LNCaP clone FGC (cell line): ENCODE results near the gene TRIP4.

Experiments used
- DNase-seq: peaks from one replicate; pipeline ENCODE4 v3.0.0-alpha.2; 2011; ENCODE audit warnings: low read depth
- H3K4me3 ChIP-seq: 2 replicates; pipeline ENCODE4 v1.5.1; 2011; ENCODE audit warnings: mild to moderate bottlenecking, low read depth, low read length, control low read depth
- TF ChIP-seq, protein P1 (sequence below): IDR thresholded peaks from 2 replicates; pipeline ENCODE4 v1.5.1; 2012; ENCODE audit warnings: mild to moderate bottlenecking; ENCODE audit not compliant: control insufficient read depth, insufficient read depth; ENCODE audit errors: extremely low read depth

TRIP4 gene

DNA sequence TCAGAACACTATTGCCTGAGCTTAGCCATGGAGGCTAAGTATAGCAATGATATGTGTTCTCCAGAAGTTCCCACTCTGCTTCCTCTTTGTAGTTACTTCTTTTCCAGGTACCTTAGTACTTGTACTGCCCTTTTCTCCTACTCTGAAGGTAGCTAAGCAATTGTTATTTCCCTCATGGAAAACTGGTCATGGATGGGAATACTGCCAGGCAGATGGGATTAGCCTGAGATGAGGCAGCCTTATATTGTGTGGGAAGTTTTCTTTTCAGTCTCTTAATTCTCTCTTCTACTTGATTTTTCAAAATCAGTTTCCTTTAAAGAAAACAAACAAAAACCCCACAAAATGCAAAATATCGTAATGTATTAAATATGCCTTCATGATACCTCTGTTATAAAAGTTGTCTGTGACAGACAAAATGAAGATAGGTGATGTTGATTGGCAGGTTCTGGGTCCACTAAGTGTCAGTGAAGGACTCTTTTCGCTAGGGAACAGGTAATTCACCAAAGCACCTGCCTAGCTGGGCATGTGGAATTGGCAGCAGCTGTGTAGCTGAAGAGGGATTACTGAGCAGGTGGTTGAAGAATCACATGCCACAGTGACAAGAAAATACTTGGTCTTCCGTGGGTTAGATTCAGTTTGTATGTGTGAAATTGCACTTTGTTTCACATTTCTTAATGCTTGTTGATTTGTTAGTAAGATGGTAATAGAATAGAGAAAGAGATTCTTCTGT is 76.8 kb downstream of the TRIP4 start:
- TF ChIP-seq, protein P1, sequence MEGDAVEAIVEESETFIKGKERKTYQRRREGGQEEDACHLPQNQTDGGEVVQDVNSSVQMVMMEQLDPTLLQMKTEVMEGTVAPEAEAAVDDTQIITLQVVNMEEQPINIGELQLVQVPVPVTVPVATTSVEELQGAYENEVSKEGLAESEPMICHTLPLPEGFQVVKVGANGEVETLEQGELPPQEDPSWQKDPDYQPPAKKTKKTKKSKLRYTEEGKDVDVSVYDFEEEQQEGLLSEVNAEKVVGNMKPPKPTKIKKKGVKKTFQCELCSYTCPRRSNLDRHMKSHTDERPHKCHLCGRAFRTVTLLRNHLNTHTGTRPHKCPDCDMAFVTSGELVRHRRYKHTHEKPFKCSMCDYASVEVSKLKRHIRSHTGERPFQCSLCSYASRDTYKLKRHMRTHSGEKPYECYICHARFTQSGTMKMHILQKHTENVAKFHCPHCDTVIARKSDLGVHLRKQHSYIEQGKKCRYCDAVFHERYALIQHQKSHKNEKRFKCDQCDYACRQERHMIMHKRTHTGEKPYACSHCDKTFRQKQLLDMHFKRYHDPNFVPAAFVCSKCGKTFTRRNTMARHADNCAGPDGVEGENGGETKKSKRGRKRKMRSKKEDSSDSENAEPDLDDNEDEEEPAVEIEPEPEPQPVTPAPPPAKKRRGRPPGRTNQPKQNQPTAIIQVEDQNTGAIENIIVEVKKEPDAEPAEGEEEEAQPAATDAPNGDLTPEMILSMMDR = no peak
- H3K4me3 ChIP-seq = no peak overlapping the region
- DNase-seq = no peak

DNA sequence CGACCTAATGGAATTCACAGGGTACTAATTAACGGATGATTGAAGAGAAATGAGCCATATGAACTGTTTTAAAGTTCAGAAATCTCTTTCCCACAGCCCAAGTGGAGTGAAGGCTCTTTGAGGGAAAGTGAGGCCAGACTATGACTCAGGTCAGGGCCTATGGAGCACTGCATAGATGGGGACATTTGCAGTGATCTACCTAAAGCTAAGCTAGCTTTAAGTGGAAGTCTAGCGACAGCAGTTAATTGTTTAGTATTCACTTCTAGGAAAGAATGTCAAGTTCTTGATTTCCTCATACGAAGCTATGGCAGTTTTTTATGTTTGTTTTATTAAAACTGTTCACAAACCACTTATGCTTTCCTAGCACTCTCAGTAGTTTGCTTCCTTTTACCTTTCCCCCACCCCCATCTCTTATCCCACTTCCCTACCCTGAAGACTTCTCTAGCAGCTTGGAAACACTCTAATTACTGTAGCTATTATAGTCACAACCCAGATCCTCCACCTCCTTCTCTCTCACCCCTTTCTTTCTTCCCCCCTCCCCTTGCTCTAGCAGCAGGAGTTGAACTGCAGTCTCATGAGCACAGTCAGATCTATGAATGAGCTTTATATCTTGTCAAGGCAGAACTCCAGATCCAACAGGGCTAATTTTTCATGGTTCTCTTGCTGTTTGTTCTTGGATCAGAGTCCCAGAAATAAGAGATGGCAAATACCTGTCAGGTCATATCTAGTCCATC is 78.9 kb downstream of the TRIP4 start:
- H3K4me3 ChIP-seq = no peak overlapping the region
- no peak for DNase-seq
- TF ChIP-seq, protein P1 = no peak

DNA sequence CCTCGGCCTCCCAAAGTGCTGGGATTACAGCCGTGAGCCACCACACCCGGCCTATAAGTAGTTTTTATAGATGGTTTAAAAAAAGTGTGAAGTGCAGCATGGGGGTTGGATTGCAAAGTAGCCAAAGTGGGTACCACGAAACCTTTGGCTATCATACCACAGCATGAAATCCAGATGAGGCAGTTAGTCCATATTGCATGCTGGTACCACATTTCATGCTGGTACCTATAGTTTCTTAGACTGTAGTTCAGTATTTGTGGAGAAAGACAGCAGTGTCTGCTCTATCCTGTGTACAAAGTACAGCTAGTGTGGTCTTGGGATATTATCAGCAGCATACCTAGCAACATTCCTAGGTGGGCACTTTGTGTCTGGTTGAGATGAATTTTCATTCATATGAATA is 84.5 kb downstream of the TRIP4 start:
- DNase-seq = no peak
- TF ChIP-seq, protein P1 = no peak
- no peak overlapping the region for H3K4me3 ChIP-seq

DNA sequence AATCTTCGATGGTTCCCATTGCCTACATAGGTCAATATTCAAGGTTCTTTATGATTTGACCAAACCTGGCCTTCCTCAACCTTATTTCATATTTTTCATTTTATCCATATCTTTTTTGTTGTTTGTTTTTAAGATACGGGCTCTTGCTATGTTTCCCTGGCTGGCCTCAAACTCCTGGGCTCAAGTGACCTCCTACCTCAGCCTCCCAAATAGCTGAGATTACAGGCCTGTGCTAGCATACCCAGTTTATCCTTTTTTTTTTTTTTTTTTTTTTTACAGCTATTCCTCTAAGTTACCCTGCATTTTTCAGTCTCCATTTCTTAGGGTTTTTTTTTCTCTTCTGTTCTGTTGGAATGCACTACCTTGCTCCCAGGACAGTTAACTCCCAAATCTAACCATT is 87.2 kb downstream of the TRIP4 start:
- no peak overlapping the region for H3K4me3 ChIP-seq
- no peak for DNase-seq
- TF ChIP-seq, protein P1 = no peak

- DNase-seq = no peak
- TF ChIP-seq, protein P1 = no peak
- no peak overlapping the region for H3K4me3 ChIP-seq
These were observed 88.9 kb downstream of the TRIP4 start for GRCh38 chr15:64476550-64476949.

DNA sequence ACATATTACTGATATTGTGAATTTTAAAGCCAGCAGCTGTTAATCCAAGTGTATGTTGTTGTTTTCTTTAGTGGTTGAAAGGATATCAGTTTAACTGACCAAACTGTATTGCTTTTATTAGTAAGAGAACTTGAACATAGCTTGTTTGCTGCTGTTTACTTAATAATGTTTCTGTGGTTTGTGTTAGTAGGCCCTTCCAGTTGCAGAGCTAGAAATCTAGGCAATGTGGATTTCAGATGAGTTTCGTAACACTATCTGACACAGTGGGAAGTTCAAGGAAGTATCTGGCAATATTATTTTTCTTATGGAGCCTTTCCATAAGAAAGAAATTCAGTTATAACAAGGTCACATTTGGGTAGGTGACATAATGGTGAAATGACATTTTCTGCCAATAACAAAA is 91.2 kb downstream of the TRIP4 start:
- no peak for DNase-seq
- H3K4me3 ChIP-seq = no peak overlapping the region
- TF ChIP-seq, protein P1 = no peak
